GM18505 (cell line): Measurements from ENCODE around the gene FA2H.
"Not testable (repeated sequence)": the region's sequence is repeated elsewhere in the genome, so short reads cannot be mapped to it uniquely, and the experiment has no call there.

ENCODE experiments used
- ATAC-seq: cut with Tn5 transposase; IDR thresholded peaks from one replicate; pipeline ENCODE4 v1.9.1; 2021; ENCODE audit not compliant: unreplicated experiment
- POLR2A ChIP-seq: IDR thresholded peaks from 4 replicates; pipeline ENCODE4 v1.6.1; 2011; ENCODE audit warnings: borderline replicate concordance; ENCODE audit not compliant: insufficient read depth, insufficient read length; ENCODE audit errors: extremely low read depth

FA2H gene

DNA sequence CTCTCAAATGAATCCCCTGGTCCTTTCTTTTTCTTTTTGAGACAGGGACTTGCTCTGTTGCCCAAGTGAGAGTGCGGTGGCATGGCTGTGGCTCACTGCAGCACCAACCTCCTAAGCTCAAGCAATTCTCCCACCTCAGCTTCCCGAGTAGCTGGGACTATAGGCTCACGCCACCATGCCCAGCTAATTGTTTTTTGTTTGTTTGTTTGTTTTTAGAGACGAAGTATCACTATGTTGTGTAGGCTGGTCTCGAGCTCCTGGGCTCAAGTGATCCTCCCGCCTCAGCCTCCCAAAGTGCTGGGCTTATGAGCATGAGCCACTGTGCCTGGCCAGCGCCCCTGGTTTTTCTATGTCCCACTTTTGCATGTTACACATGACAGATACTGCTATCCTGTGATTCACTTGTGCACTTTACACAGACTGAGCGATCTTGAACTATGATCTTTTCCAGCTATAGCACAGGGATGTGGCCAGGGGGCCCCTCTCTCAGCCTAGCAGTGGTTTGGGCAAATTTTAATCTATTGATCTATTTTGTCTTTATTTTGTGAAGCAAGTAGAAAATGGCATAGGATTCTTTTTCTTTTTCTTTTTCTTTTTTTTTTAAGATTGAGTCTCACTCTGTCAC lies 42.7 kb downstream of the FA2H start:
- no peak for ATAC-seq
- TF ChIP-seq POLR2A, result no peak

DNA sequence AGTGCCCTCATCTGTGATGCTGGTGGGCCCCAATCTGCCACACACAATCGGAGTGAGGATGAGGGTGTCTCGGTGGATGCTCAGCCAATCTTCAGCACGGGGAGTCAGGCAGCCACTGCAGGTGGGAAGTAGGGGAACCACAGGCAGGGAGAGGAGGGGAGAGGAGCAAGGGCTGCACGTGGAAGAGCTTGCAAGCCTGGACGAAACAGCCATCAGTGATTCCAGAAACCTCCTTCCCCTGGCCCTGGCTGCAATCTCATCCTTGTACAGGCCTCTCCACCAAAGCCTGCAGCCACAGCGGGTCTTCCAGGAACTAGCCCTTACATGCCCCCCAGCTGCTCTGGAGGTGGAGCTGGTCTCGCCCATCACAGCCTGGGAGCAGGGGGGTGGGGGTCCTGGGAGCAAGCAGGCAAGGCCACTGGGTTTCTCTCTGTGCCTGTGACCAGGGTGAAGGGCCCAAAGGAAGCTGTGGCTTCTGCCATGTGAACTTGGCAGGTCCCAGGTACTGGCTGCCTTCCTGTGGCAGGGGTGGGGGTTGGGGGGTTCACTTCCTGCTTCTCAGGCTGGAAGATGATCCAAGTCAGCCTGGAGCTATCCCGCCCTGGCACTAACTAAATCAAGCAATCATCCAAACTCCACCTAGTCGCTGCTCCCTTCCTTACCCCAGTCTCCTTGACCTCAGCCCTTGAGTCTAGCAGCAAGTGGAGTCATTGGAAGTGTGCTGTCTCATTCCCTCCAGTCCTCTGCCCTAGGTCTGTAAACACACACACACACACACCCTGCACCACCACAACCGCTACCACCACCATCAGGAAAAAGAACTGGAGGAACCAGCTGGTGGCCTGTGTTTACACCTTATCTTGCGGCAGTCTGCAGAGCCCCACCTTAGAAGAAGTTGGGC lies 44.6 kb downstream of the FA2H start:
- TF ChIP-seq POLR2A, result no peak
- ATAC-seq, result no peak

DNA sequence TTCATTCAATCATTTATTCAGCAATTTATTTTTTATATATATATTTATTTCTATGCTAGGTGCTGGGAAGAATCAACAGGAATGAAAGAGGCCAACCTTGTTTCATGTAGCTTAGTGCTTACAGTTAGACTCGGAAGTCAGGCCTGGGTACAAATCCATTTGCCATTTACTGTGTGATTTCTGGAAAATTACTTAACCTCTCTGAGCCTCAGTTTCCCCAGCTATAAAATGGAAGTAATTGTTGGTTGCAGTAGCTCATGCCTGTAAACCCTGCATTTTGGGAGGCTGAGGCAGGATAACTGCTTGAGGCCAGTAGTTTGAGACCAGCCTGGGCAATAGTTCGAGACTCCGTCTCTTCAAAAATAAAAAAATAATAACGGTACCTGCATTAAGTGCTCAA lies 46.7 kb downstream of the FA2H start:
- no peak for TF ChIP-seq POLR2A
- no peak for ATAC-seq

- no peak for TF ChIP-seq POLR2A
- no peak for ATAC-seq
These were observed 47.9 kb downstream of the FA2H start for GRCh38 chr16:74726716-74727115.

DNA sequence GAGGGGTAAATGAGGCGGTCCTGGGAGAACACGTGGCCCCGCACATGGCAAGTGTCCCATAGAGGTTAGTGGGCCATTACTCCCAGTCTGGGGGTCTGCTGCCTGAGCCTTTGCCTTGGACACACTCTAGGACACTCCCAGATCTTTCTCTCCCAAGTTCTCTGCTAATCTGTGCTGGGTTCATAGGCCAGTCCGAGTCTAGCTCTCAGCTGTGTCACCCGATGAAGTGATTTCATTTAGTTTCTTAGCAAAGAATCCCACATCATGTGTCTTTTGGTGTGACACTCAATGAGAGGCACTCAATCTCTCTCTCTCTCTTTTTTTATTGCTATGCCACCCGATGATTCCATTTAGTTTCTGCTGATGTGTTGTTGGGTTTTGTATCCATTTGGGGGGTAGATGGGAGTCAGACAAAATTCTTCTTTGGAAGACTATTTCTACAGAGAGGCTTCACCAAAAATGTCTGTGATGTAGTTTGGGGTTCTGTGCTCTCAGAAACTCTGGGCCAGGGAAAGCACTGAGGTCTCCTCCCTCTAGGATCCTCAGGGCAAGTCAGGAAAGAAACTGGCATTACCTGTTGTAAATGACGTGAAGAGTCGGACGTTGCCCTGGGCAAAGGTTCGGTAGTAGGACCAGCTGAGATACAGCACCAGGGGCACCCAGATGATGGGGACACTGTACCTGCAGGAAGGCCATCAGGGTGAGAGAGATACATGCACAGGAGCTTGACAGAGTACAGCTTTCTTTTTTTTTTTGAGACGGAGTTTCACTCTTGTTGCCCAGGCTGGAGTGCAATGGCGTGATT lies 48.8 kb downstream of the FA2H start:
- no peak for ATAC-seq
- TF ChIP-seq POLR2A, result no peak

GRCh38 chr16:74724820-74725549 lies 49.6 kb downstream of the FA2H start:
- no peak for TF ChIP-seq POLR2A
- no peak for ATAC-seq

DNA sequence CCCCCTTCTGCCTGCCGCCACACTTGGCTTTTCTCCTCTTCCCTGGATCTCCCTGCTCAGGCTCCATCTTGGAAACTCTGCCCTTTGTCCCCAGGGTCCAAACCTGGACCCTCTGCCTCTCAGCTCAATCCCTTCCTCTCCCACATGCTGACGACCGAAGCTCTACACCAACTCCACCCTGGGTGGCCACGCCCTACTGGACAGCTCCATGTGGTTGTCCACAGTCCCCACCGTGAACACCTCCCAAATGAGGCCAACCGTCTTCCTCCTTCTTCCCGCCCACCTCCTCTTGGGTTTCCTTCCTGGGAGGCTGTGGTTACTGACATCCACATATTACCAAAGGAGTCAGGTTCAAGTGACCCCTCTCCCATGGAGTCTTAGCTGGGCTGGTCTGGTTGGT lies 51.4 kb downstream of the FA2H start:
- TF ChIP-seq POLR2A, result no peak
- no peak for ATAC-seq

DNA sequence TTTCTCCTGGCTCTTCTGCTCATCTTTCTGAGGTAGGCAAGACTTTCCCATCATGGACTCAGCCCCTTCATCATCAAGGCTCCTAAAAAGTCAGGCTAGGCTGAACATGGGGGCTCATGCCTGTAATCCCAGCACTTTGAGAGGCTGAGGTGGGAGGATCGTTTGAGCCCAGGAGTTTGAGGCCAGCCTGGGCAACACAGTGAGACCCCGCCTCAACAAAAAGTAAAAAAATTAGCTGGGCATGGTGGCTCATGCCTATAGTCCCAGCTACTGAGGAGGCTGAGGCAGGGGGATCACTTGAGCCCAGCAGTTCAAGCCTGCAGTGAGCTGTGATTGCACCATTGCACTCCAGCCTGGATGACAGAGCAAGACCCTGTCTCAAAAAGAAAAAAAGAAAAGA lies 52.5 kb downstream of the FA2H start:
- ATAC-seq, result not testable (repeated sequence)

DNA sequence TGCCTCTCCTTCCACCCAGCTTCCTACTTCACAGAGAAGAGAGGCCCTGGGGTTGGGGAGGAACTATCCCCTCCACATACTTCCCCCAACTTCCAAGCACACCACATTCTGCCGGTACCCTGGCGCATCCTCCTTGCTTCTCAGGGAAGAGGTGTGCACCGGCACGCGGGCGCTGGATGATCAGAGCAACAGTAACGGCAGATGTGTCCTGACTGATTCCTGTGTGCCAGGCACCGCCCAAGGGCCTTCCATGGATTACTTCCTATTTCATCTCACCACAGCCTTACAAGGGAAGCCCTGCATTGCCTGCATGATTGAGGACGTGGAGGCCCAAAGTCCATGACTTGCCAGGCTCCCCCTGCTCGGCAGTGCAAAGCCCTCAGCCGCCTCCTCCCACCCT lies 52.9 kb downstream of the FA2H start:
- TF ChIP-seq POLR2A, result no peak
- ATAC-seq, result no peak

GRCh38 chr16:74720579-74720978 lies 54.0 kb downstream of the FA2H start:
- TF ChIP-seq POLR2A, result no peak

GRCh38 chr16:74718741-74719610 lies 55.6 kb downstream of the FA2H start:
- ATAC-seq, result no peak
- TF ChIP-seq POLR2A, result no peak

More at GRCh38 chr16:74720579-74720978, 54.0 kb downstream of the FA2H start:
- ATAC-seq, result no peak

- no peak for ATAC-seq
- TF ChIP-seq POLR2A, result no peak
These were observed 56.5 kb downstream of the FA2H start for GRCh38 chr16:74718140-74718539.

GRCh38 chr16:74717367-74717766 lies 57.3 kb downstream of the FA2H start:
- no peak for ATAC-seq
- no peak for TF ChIP-seq POLR2A

- no peak for TF ChIP-seq POLR2A
These were observed 58.3 kb downstream of the FA2H start for GRCh38 chr16:74716355-74716754.

More at GRCh38 chr16:74716355-74716754, 58.3 kb downstream of the FA2H start:
- no peak for ATAC-seq
